ENCODE data around the gene LRRC3C.

LRRC3C gene

DNA sequence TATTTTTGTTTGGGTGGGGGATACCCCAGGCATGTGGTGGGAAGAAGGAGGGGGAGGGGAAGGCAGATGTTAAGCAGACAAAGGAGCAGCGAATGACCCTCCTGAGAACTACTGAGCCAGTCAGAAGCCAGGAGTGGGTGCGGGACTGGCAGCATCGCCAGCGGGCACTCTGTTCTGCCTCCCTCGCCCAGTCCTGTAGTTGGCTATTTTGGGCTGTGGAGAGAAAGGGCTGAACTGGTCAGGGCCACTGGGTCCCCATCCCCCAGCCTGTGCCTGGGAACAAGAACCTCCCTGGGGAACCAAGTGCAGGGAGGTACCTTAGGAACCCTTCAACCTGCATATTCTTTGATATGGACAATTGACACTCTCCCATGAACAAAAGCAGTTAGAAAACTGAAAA lies 6.4 kb downstream of the LRRC3C start:
- no peaks in the 10 kb centered on the region for H3K36me3 ChIP-seq (ENCODE audit: low read depth)
- no peaks in the 10 kb centered on the region for H3K9me3 ChIP-seq (ENCODE audit: severe bottlenecking)
- ATAC-seq (ENCODE audit: low read depth) (no peak), DNase-seq (ENCODE audit: low spot score) (no peak)
- TF ChIP-seq, protein P1, sequence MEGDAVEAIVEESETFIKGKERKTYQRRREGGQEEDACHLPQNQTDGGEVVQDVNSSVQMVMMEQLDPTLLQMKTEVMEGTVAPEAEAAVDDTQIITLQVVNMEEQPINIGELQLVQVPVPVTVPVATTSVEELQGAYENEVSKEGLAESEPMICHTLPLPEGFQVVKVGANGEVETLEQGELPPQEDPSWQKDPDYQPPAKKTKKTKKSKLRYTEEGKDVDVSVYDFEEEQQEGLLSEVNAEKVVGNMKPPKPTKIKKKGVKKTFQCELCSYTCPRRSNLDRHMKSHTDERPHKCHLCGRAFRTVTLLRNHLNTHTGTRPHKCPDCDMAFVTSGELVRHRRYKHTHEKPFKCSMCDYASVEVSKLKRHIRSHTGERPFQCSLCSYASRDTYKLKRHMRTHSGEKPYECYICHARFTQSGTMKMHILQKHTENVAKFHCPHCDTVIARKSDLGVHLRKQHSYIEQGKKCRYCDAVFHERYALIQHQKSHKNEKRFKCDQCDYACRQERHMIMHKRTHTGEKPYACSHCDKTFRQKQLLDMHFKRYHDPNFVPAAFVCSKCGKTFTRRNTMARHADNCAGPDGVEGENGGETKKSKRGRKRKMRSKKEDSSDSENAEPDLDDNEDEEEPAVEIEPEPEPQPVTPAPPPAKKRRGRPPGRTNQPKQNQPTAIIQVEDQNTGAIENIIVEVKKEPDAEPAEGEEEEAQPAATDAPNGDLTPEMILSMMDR (IDR thresholded peaks at IDR 0.05; ENCODE audit: poor library complexity, severe bottlenecking) = no peak
- H3K27ac ChIP-seq (ENCODE audit: poor library complexity, severe bottlenecking) = no peak overlapping the region
- H3K4me3 ChIP-seq (ENCODE audit: severe bottlenecking) = no peak overlapping the region
- H3K27me3 ChIP-seq (ENCODE audit: insufficient read depth, poor library complexity, severe bottlenecking) = no peaks in the 10 kb centered on the region
- H3K4me1 ChIP-seq (ENCODE audit: insufficient read depth, poor library complexity, severe bottlenecking) = peaks cover 10% of the 10 kb centered on the region

DNA sequence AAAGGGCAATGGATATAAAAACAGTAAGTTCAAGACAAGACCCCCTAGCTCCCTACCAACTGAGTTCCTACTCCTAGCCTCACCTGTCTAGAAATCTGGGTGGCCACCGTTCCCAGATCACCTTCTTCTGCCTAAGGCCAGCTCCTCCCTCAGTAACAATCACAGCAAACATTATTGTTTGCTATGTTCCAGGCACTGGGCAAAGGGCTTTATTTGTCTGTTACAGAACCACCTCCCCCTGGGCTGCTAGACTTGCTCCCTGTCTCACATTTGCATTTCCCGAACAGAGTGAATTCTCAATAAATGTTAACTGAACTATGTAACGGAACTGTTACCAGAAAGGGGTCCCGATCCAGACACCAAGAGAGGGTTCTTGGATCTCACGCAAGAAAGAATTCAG lies 6.8 kb downstream of the LRRC3C start:
- Histone ChIP-seq H3K27ac (ENCODE audit: poor library complexity, severe bottlenecking) (no peak overlapping the region), H3K36me3 (ENCODE audit: low read depth) (no peaks in the 10 kb centered on the region), H3K9me3 (ENCODE audit: severe bottlenecking) (no peaks in the 10 kb centered on the region), H3K4me1 (ENCODE audit: insufficient read depth, poor library complexity, severe bottlenecking) (peaks cover 7% of the 10 kb centered on the region), H3K4me3 (ENCODE audit: severe bottlenecking) (no peak overlapping the region), H3K27me3 (ENCODE audit: insufficient read depth, poor library complexity, severe bottlenecking) (no peaks in the 10 kb centered on the region)
- ATAC-seq (ENCODE audit: low read depth) = no peak
- TF ChIP-seq, protein P1 (IDR thresholded peaks at IDR 0.05; ENCODE audit: poor library complexity, severe bottlenecking) = no peak
- DNase-seq (ENCODE audit: low spot score) = no peak

DNA sequence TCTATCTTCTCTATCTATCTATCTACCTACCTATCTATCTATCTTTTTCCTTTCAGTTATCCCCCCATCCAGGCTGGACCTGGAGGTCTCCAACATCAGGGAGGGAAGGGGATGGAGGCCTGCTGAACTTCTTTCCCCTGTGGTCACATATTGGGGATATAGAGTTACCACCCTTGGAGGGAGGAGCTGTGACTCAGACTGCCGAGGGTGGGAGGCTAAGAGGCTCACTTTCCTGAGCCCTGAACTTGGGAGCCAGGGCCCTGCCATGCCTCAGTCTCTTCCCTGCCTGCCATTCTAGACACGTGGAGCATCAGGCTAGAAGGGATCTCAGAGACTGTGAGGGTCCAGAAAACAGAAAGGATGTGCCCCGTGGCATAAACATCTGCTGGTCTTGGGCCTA lies 8.4 kb downstream of the LRRC3C start:
- no peak overlapping the region for H3K4me3 ChIP-seq (ENCODE audit: severe bottlenecking)
- no peak for ATAC-seq (ENCODE audit: low read depth)
- H3K9me3 ChIP-seq (ENCODE audit: severe bottlenecking) = no peaks in the 10 kb centered on the region
- H3K36me3 ChIP-seq (ENCODE audit: low read depth) = no peaks in the 10 kb centered on the region
- H3K27me3 ChIP-seq (ENCODE audit: insufficient read depth, poor library complexity, severe bottlenecking) = no peaks in the 10 kb centered on the region
- TF ChIP-seq, protein P1 (IDR thresholded peaks at IDR 0.05; ENCODE audit: poor library complexity, severe bottlenecking) = no peak
- H3K4me1 ChIP-seq (ENCODE audit: insufficient read depth, poor library complexity, severe bottlenecking) = no peaks in the 10 kb centered on the region
- DNase-seq (ENCODE audit: low spot score) = no peak
- H3K27ac ChIP-seq (ENCODE audit: poor library complexity, severe bottlenecking) = no peak overlapping the region

DNA sequence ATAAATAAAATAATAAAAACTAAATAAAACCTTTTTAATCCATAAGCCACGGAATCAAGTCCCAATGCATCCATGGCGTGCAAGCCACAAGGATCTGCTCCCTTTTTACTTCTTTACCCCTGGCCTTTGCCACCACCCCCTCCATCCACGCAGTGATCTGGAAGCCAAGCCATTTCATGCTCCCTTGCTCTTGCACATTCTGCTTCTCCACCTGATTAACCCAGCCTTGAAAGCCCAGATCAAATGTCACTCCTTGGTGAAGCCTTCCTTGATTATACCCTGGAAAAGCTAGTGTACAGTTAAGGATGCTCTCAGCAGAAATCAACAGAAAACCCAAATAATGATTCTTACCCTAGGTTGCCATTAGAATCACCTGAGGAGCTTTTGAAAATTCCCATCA lies 9.9 kb downstream of the LRRC3C start:
- H3K4me1 ChIP-seq (ENCODE audit: insufficient read depth, poor library complexity, severe bottlenecking) = no peaks in the 10 kb centered on the region
- H3K9me3 ChIP-seq (ENCODE audit: severe bottlenecking) = no peaks in the 10 kb centered on the region
- TF ChIP-seq, protein P1 (IDR thresholded peaks at IDR 0.05; ENCODE audit: poor library complexity, severe bottlenecking) = no peak
- H3K27me3 ChIP-seq (ENCODE audit: insufficient read depth, poor library complexity, severe bottlenecking) = no peaks in the 10 kb centered on the region
- DNase-seq (ENCODE audit: low spot score) = no peak
- no peak for ATAC-seq (ENCODE audit: low read depth)
- H3K36me3 ChIP-seq (ENCODE audit: low read depth) = no peaks in the 10 kb centered on the region
- no peak overlapping the region for H3K27ac ChIP-seq (ENCODE audit: poor library complexity, severe bottlenecking)
- H3K4me3 ChIP-seq (ENCODE audit: severe bottlenecking) = no peak overlapping the region

DNA sequence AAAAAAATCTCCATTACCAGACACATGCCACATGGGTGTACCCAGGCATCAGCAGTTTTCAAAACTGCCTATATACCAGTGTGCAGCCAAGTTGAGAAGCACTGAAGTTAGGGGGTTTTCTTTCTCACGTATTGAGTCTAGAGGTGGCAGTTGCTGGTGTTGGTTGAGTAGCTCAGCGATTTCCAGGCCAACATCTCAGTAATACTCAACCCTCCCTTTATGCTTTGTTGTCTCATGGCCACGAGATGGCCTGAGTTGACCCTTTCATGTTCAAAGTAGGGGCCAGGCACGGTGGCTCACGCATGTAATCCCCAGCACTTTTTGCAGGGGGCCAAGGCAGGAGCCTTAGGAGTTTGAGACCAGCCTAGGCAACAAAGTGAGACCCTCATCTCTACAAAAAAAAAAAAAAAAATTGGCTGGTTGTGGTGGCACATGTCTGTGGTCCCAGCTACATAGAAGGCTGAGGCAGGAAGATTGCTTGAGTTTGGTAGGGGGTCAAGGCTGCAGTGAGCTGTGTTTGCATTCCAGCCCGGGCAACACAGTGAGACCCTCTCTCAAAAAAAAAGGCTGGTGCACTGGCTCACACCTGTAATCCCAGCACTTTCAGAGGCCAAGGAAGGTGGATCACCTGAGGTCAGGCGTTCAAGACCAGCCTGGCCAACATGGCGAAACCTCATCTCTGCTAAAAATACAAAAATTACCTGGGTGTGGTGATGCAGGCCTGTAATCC lies 10.8 kb downstream of the LRRC3C start:
- TF ChIP-seq, protein P1 (IDR thresholded peaks at IDR 0.05; ENCODE audit: poor library complexity, severe bottlenecking) = no peak
- H3K9me3 ChIP-seq (ENCODE audit: severe bottlenecking) = no peaks in the 10 kb centered on the region
- DNase-seq (ENCODE audit: low spot score) = no peak
- H3K4me3 ChIP-seq (ENCODE audit: severe bottlenecking) = no peak overlapping the region
- ATAC-seq (ENCODE audit: low read depth) = no peak
- H3K4me1 ChIP-seq (ENCODE audit: insufficient read depth, poor library complexity, severe bottlenecking) = no peaks in the 10 kb centered on the region
- H3K27me3 ChIP-seq (ENCODE audit: insufficient read depth, poor library complexity, severe bottlenecking) = no peaks in the 10 kb centered on the region
- no peaks in the 10 kb centered on the region for H3K36me3 ChIP-seq (ENCODE audit: low read depth)
- H3K27ac ChIP-seq (ENCODE audit: poor library complexity, severe bottlenecking) = no peak overlapping the region
